ENCODE data around the gene RGS17.
"Not testable (repeated sequence)": the region's sequence is repeated elsewhere in the genome, so short reads cannot be mapped to it uniquely, and the experiment has no call there.

RGS17 gene

GRCh38 chr6:153146413-153146812 is 15.3 kb upstream of the RGS17 start:
- no peaks in the 10 kb centered on the region for H3K4me1 Mint-ChIP-seq
- TF ChIP-seq CTCF (IDR thresholded peaks at IDR 0.05; ENCODE audit: unreplicated experiment in 3 of 3), result no peak
- no peaks in the 10 kb centered on the region for H3K36me3 Mint-ChIP-seq (ENCODE audit: low read depth)
- no peak overlapping the region for H3K4me3 Mint-ChIP-seq
- no peaks in the 10 kb centered on the region for H3K9me3 Mint-ChIP-seq
- no peak overlapping the region for H3K27ac Mint-ChIP-seq
- H3K27me3 Mint-ChIP-seq (ENCODE audit: low read depth), result peaks cover 16% of the 10 kb centered on the region

- Mint-ChIP-seq H3K4me3 (no peak overlapping the region), H3K36me3 (ENCODE audit: low read depth) (no peaks in the 10 kb centered on the region), H3K4me1 (no peaks in the 10 kb centered on the region), H3K27ac (no peak overlapping the region), H3K27me3 (ENCODE audit: low read depth) (peaks cover 10% of the 10 kb centered on the region), H3K9me3 (no peaks in the 10 kb centered on the region)
- no peak for TF ChIP-seq CTCF (IDR thresholded peaks at IDR 0.05; ENCODE audit: unreplicated experiment in 3 of 3)
Measured at GRCh38 chr6:153145591-153145990, 14.5 kb upstream of the RGS17 start.

- TF ChIP-seq CTCF (IDR thresholded peaks at IDR 0.05; ENCODE audit: unreplicated experiment in 3 of 3), result no peak
- Mint-ChIP-seq H3K4me3 (no peak overlapping the region), H3K4me1 (no peaks in the 10 kb centered on the region)
Measured at GRCh38 chr6:153143200-153143599, 12.1 kb upstream of the RGS17 start.

GRCh38 chr6:153140299-153140698 is 9.2 kb upstream of the RGS17 start:
- Mint-ChIP-seq H3K27me3 (ENCODE audit: low read depth) (no peaks in the 10 kb centered on the region), H3K36me3 (ENCODE audit: low read depth) (no peaks in the 10 kb centered on the region), H3K9me3 (no peaks in the 10 kb centered on the region), H3K4me3 (no peak overlapping the region), H3K27ac (no peak overlapping the region), H3K4me1 (no peaks in the 10 kb centered on the region)
- TF ChIP-seq CTCF (IDR thresholded peaks at IDR 0.05; ENCODE audit: unreplicated experiment in 3 of 3), result no peak

More at GRCh38 chr6:153143200-153143599, 12.1 kb upstream of the RGS17 start:
- Mint-ChIP-seq H3K27me3 (ENCODE audit: low read depth) (no peaks in the 10 kb centered on the region), H3K9me3 (no peaks in the 10 kb centered on the region), H3K36me3 (ENCODE audit: low read depth) (no peaks in the 10 kb centered on the region), H3K27ac (no peak overlapping the region)

GRCh38 chr6:153138930-153139329 is 7.8 kb upstream of the RGS17 start:
- Mint-ChIP-seq H3K9me3 (no peaks in the 10 kb centered on the region), H3K27me3 (ENCODE audit: low read depth) (no peaks in the 10 kb centered on the region), H3K36me3 (ENCODE audit: low read depth) (no peaks in the 10 kb centered on the region), H3K4me3 (no peak overlapping the region), H3K4me1 (no peaks in the 10 kb centered on the region), H3K27ac (no peak overlapping the region)
- no peak for TF ChIP-seq CTCF (IDR thresholded peaks at IDR 0.05; ENCODE audit: unreplicated experiment in 3 of 3)

GRCh38 chr6:153135681-153136080 is 4.6 kb upstream of the RGS17 start:
- no peaks in the 10 kb centered on the region for H3K36me3 Mint-ChIP-seq (ENCODE audit: low read depth)

GRCh38 chr6:153133667-153134066 is 2.6 kb upstream of the RGS17 start:
- H3K36me3 Mint-ChIP-seq (ENCODE audit: low read depth); H3K9me3 Mint-ChIP-seq; H3K4me1 Mint-ChIP-seq; H3K4me3 Mint-ChIP-seq; H3K27ac Mint-ChIP-seq: not testable (repeated sequence)
- peaks cover 31% of the 10 kb centered on the region for H3K27me3 Mint-ChIP-seq (ENCODE audit: low read depth)

More at GRCh38 chr6:153135681-153136080, 4.6 kb upstream of the RGS17 start:
- Mint-ChIP-seq H3K9me3 (peaks cover 3% of the 10 kb centered on the region), H3K4me1 (no peaks in the 10 kb centered on the region), H3K27me3 (ENCODE audit: low read depth) (peaks cover 12% of the 10 kb centered on the region), H3K4me3 (no peak overlapping the region), H3K27ac (no peak overlapping the region)
- no peak for TF ChIP-seq CTCF (IDR thresholded peaks at IDR 0.05; ENCODE audit: unreplicated experiment in 3 of 3)

All from nephron (organoid).